Heart right ventricle (tissue), 16 donors: ENCODE measurements around the gene KRT36. TPM values are rescaled to one million over a fixed set of nuclear protein-coding genes. Genes with fewer than 3 reads are reported as not detected.
A peak's percentile ranks its signal among the peaks of the same experiment; 100 is the strongest.

ENCODE experiments used
- ATAC-seq, 8 donors: fragments of 200-7000 bp; cut with Tn5 transposase; one replicate each; pipeline ENCODE4 v1.9.1; 2020; ENCODE audit warnings: mild to moderate bottlenecking in 8 of 8, moderate library complexity in 8 of 8, moderate number of reproducible peaks in 1 of 8
- DNase-seq, 2 donors: peaks; one replicate each; pipeline ENCODE4 v3.0.0-alpha.2; 2020
- H3K27ac ChIP-seq, 10 donors: fragments of 200-600 bp; sonication (generic) in 2 of 10; one replicate each; pipeline versions ENCODE4 v1.5.0 to v1.8.0; 2020 to 2022; ENCODE audit warnings: mild to moderate bottlenecking in 3 of 10
- H3K27me3 ChIP-seq, 7 donors: fragments of 200-600 bp; one replicate each; pipeline ENCODE4 v1.8.0; 2021 to 2022; ENCODE audit warnings: mild to moderate bottlenecking in 2 of 7
- H3K36me3 ChIP-seq, 9 donors: fragments of 200-600 bp; sonication (generic) in 1 of 9; one replicate each; pipeline versions ENCODE4 v1.5.0 to v1.8.0; 2020 to 2022; ENCODE audit warnings: mild to moderate bottlenecking in 2 of 9
- H3K4me1 ChIP-seq, 9 donors: fragments of 200-600 bp; sonication (generic) in 1 of 9; one replicate each; pipeline versions ENCODE4 v1.5.0 to v1.8.0; 2020 to 2022; ENCODE audit warnings: mild to moderate bottlenecking in 4 of 9
- H3K4me3 ChIP-seq, 10 donors: fragments of 200-600 bp; sonication (generic) in 2 of 10; one replicate each; pipeline versions ENCODE4 v1.5.0 to v1.8.0; 2020 to 2022; ENCODE audit warnings: mild to moderate bottlenecking in 7 of 10, moderate library complexity in 2 of 10
- H3K9me3 ChIP-seq, 11 donors: fragments of 200-600 bp in 10 of 11; sonication (generic) in 2 of 11; one replicate each; pipeline versions ENCODE4 v1.5.0 to v1.8.0; 2013 to 2022; ENCODE audit warnings: mild to moderate bottlenecking in 2 of 11, control low read depth in 1 of 11, moderate library complexity in 1 of 11
- CTCF ChIP-seq, 9 donors: fragments of 200-600 bp; sonication (generic) in 2 of 9; IDR thresholded peaks; one replicate each; pipeline versions ENCODE4 v1.5.0 to v1.8.0; 2021 to 2022; ENCODE audit warnings: antibody characterized with exemption in 9 of 9, mild to moderate bottlenecking in 5 of 9, moderate library complexity in 1 of 9
- WGBS, 2 donors: extraction: QIAGEN DNeasy Blood & Tissue Kit; methylation state at CpG; one replicate each; pipeline ENCODE4 v1.1.7; 2013; ENCODE audit warnings: inconsistent platforms in 1 of 2; 5-methylcytosine and 5-hydroxymethylcytosine counted together
- intact Hi-C, 10 donors: fragments of 100-400 bp; cut with DNase I; formaldehyde crosslinking; loops; one replicate each; pipeline versions ENCODE4 v1.11.1 to v1.14.2; 2022
- polyA plus RNA-seq, 2 donors: library from polyadenylated mRNA; stranded (reverse); fragments of 200-250 nt; gene quantifications; one replicate each; pipeline ENCODE4 v1.2.3, GENCODE V29; 2013
- total RNA-seq, 10 donors: library from RNA; stranded (reverse); fragmentation: NEBNext Ultra II Directional in 3 of 10; extraction: Animal tissue kit (Norgen Biotek cat#: 25700) in 3 of 10; gene quantifications; one replicate each; pipeline versions ENCODE4 v1.2.1 to v1.2.4, GENCODE V29; 2021 to 2023
- donor health status: Arrhythmogenic right ventricular cardiomyopathy.
- donor health status: ischemic (EF 13 %, LVEDD 7.1; RV severe dilation, severe dysfunction).
- donor health status: healthy with polysubstance abuse.
- donor health status: DM: no; HTN: yes; CAD: no.
- donor health status: DM: no; HTN: no; CAD: no.
- donor health status: ischemic (EF 25% LVEDD 6.9; RV normal size, moderate dysfunction).
- donor health status: ischemic (EF 25% LVEDD 5.7; RV mildly dilated, moderate dysfunction).
- donor health status: healthy.
- donor health status: DM: yes; HTN: yes; CAD: no.
- donor health status: Ischemic cardiomyopathy.
- donor health status: ischemic (EF 35%, LVEDD 5.7; RV mildly dilated, moderate dysfunction).
- donor health status: nonischemic (EF 11% LVEDD 7.7; RV severe dilation, severe dysfunction).
- donor health status: DM: yes; HTN: yes; CAD: no.
- donor health status: PGD.
- donor health status: ischemic (EF 29% LVEDD 5.4; RV normal size, mild dysfunction).
- donor health status: nonischemic (EF 23%, LVEDD 6.1; RV moderate dilation, normal function).

The KRT36 gene
- total and polyA plus RNA-seq, 12 donors = not detected

GRCh38 chr17:41484920-41485904, 4.5 kb downstream of the KRT36 start:
- peak in 2 of 8 donors; percentile 41 to 58 for ATAC-seq

GRCh38 chr17:41483991-41484826, 5.5 kb downstream of the KRT36 start:
- H3K4me1 ChIP-seq = no peaks in the 10 kb centered on the region
- DNase-seq = no peak
- intact Hi-C loops = no loop called here

More at GRCh38 chr17:41484920-41485904, 4.5 kb downstream of the KRT36 start:
- peaks cover 0 to 27% (median 12%) of the 10 kb centered on the region in 7 donors for H3K27me3 ChIP-seq
- 69 to 75% methylated on average over 8 of the region's 8 CpGs for WGBS, 2 donors
- H3K27ac ChIP-seq = no peak overlapping the region
- no peaks in the 10 kb centered on the region for H3K9me3 ChIP-seq
- DNase-seq = no peak
- H3K36me3 ChIP-seq = no peaks in the 10 kb centered on the region
- intact Hi-C loops = no loop called here
- H3K4me1 ChIP-seq = peaks cover 0 to 7% (median 0%) of the 10 kb centered on the region in 9 donors
- H3K4me3 ChIP-seq = no peak overlapping the region
- TF ChIP-seq CTCF (IDR thresholded peaks at IDR 0.05) = no peak

GRCh38 chr17:41483531-41483930, 6.2 kb downstream of the KRT36 start:
- WGBS, 2 donors = 45 to 55% methylated on average over 9 of the region's 9 CpGs
- DNase-seq = no peak
- H3K4me1 ChIP-seq = no peaks in the 10 kb centered on the region
- H3K36me3 ChIP-seq = no peaks in the 10 kb centered on the region
- intact Hi-C loops = no loop called here
- no peak for TF ChIP-seq CTCF (IDR thresholded peaks at IDR 0.05)
- H3K27ac ChIP-seq = no peak overlapping the region
- no peak for ATAC-seq
- H3K9me3 ChIP-seq = no peaks in the 10 kb centered on the region
- peaks cover 0 to 23% (median 12%) of the 10 kb centered on the region in 7 donors for H3K27me3 ChIP-seq
- no peak overlapping the region for H3K4me3 ChIP-seq

More at GRCh38 chr17:41483991-41484826, 5.5 kb downstream of the KRT36 start:
- peak in 2 of 8 donors; percentile 21 to 56 for ATAC-seq
- Histone ChIP-seq H3K4me3 (no peak overlapping the region), H3K36me3 (no peaks in the 10 kb centered on the region), H3K9me3 (no peaks in the 10 kb centered on the region), H3K27me3 (peaks cover 0 to 27% (median 12%) of the 10 kb centered on the region in 7 donors), H3K27ac (no peak overlapping the region)
- TF ChIP-seq CTCF (IDR thresholded peaks at IDR 0.05) = no peak
- WGBS, 2 donors = 57 to 58% methylated on average over 7 of the region's 7 CpGs

- no peak within 1 kb of the TSS for H3K27ac ChIP-seq
- no peaks in the 10 kb centered on the region for H3K4me1 ChIP-seq
- intact Hi-C loops = no loop called here
- no peak for TF ChIP-seq CTCF (IDR thresholded peaks at IDR 0.05)
- 89 to 97% methylated on average over 2 of the region's 2 CpGs for WGBS, 2 donors
- ATAC-seq (no peak), DNase-seq (no peak)
- peaks cover 0 to 9% (median 6%) of the 10 kb centered on the region in 7 donors for H3K27me3 ChIP-seq
- no peak within 1 kb of the TSS for H3K4me3 ChIP-seq
- no peaks in the 10 kb centered on the region for H3K36me3 ChIP-seq
- no peaks in the 10 kb centered on the region for H3K9me3 ChIP-seq
Observed at GRCh38 chr17:41481036-41481435, 8.7 kb downstream of the KRT36 start, which contains the start of gene KRT35. Gene KRT35 (minus strand): TSS chr17:41481151. CDS start chr17:41481097, 54 bp downstream.
